H1 (cell line): Measurements from ENCODE around the gene KIAA1614. TPM values are rescaled to one million over a fixed set of nuclear protein-coding genes. Genes with fewer than 3 reads are reported as not detected.

Experiments used
- CTCF ChIA-PET: fragments of 300-600 bp; sonication (Branson Sonifier 250); formaldehyde crosslinking; loops from one replicate; lab custom pipeline; 2021; ENCODE audit not compliant: partially characterized antibody; lab: Charles Lee
- POLR2A ChIA-PET: fragments of 300-600 bp; sonication (Branson Sonifier 250); formaldehyde crosslinking; loops from one replicate; lab custom pipeline; 2021; ENCODE audit warnings: inconsistent platforms; ENCODE audit not compliant: partially characterized antibody; lab: Charles Lee
- DNase-seq, 2 experiments: peaks; one replicate each; pipeline versions ENCODE4 v3.0.0 to v3.0.0-alpha.2; 2010 to 2022; ENCODE audit warnings: low spot score in 2 of 2, low read depth in 1 of 2, mixed read lengths in 1 of 2
- FAIRE-seq: peaks from 2 replicates; lab custom pipeline; 2011; peaks lifted over from hg19 to GRCh38; lab: Jason Lieb, UNC
- H2AFZ ChIP-seq: 2 replicates; pipeline ENCODE4 v1.8.1; 2012; ENCODE audit warnings: low read length, inconsistent platforms
- H2AK5ac ChIP-seq: 2 replicates; pipeline ENCODE4 v1.6.1; 2013; ENCODE audit warnings: low read depth, low read length
- H2BK120ac ChIP-seq: replicated peaks from 2 replicates; pipeline ENCODE3; 2013; ENCODE audit warnings: low read depth, low read length, inconsistent platforms
- H2BK12ac ChIP-seq: 2 replicates; pipeline ENCODE4 v1.6.1; 2013; ENCODE audit warnings: low read depth, low read length
- H2BK15ac ChIP-seq: 2 replicates; pipeline ENCODE4 v1.6.1; 2013; ENCODE audit warnings: low read length
- H2BK20ac ChIP-seq: 2 replicates; pipeline ENCODE4 v1.6.1; 2013; ENCODE audit warnings: low read length
- H2BK5ac ChIP-seq: 2 replicates; pipeline ENCODE4 v1.6.1; 2013; ENCODE audit warnings: low read depth, low read length
- H3K14ac ChIP-seq: 2 replicates; pipeline ENCODE4 v1.6.1; 2013; ENCODE audit warnings: inconsistent platforms; ENCODE audit not compliant: insufficient read length
- H3K18ac ChIP-seq: 2 replicates; pipeline ENCODE4 v1.6.1; 2013; ENCODE audit warnings: low read length; ENCODE audit errors: extremely low read depth
- H3K23ac ChIP-seq: 2 replicates; pipeline ENCODE4 v1.6.1; 2013; ENCODE audit warnings: inconsistent platforms; ENCODE audit not compliant: insufficient read length
- H3K23me2 ChIP-seq: 2 replicates; pipeline ENCODE4 v1.6.1; 2013; ENCODE audit warnings: low read depth, low read length
- H3K27ac ChIP-seq: 2 replicates; pipeline ENCODE4 v1.6.1; 2011; ENCODE audit warnings: low read depth, low read length, inconsistent platforms
- H3K27me3 ChIP-seq, 4 experiments: replicated peaks in 1 of 4; 1 replicate in 1 of 4; 2 replicates in 3 of 4; pipeline versions ENCODE4 v1.6.1 to v1.8.1; 2011 to 2013; ENCODE audit warnings: low read length in 3 of 4, mild to moderate bottlenecking in 3 of 4, inconsistent platforms in 2 of 4, mixed read lengths in 2 of 4, moderate library complexity in 1 of 4; ENCODE audit not compliant: control insufficient read depth in 3 of 4, insufficient read depth in 3 of 4; ENCODE audit errors: extremely low read depth in 1 of 4
- H3K36me3 ChIP-seq, 4 experiments: 2 replicates each; pipeline versions ENCODE4 v1.6.1 to v1.8.1; 2011 to 2013; ENCODE audit warnings: mild to moderate bottlenecking in 4 of 4, low read length in 3 of 4, moderate library complexity in 2 of 4, control low read depth in 1 of 4, inconsistent platforms in 1 of 4; ENCODE audit not compliant: insufficient read depth in 4 of 4, control insufficient read depth in 2 of 4
- H3K4ac ChIP-seq: replicated peaks from 2 replicates; pipeline ENCODE3; 2013; ENCODE audit warnings: low read length, low read depth, mixed read lengths, inconsistent platforms; ENCODE audit not compliant: insufficient read length
- H3K4me1 ChIP-seq, 4 experiments: replicated peaks in 1 of 4; 1 replicate in 1 of 4; 2 replicates in 3 of 4; pipeline versions ENCODE4 v1.6.1 to v1.8.1; 2011 to 2013; ENCODE audit warnings: low read length in 3 of 4, inconsistent platforms in 2 of 4, mixed read lengths in 1 of 4; ENCODE audit not compliant: insufficient read depth in 4 of 4, control insufficient read depth in 3 of 4
- H3K4me2 ChIP-seq, 2 experiments: 2 replicates each; pipeline versions ENCODE4 v1.6.1 to v1.8.1; 2011 to 2013; ENCODE audit warnings: low read depth in 2 of 2, low read length in 2 of 2, control low read depth in 1 of 2, inconsistent platforms in 1 of 2, mild to moderate bottlenecking in 1 of 2; ENCODE audit not compliant: insufficient read depth in 1 of 2
- H3K4me3 ChIP-seq, 4 experiments: fragments of 200-600, 300-600 bp in 1 of 4; sonication (generic), shearing (Covaris generic), sonication (Bioruptor Twin) in 1 of 4; 2 replicates each; pipeline versions ENCODE4 v1.5.1 to v1.8.1; 2011 to 2016; ENCODE audit warnings: low read length in 4 of 4, low read depth in 3 of 4, control low read depth in 2 of 4, inconsistent platforms in 2 of 4, mild to moderate bottlenecking in 2 of 4, mixed read lengths in 1 of 4, moderate library complexity in 1 of 4; ENCODE audit not compliant: insufficient read depth in 2 of 4; ENCODE audit errors: extremely low read depth in 1 of 4
- H3K56ac ChIP-seq: replicated peaks from 2 replicates; pipeline ENCODE3; 2013; ENCODE audit warnings: low read depth, mild to moderate bottlenecking, mixed read lengths, low read length, inconsistent platforms; ENCODE audit not compliant: insufficient read length
- H3K79me1 ChIP-seq: 2 replicates; pipeline ENCODE4 v1.6.1; 2013; ENCODE audit warnings: low read depth, low read length, control low read depth
- H3K79me2 ChIP-seq, 2 experiments: 2 replicates each; pipeline versions ENCODE4 v1.6.1 to v1.8.1; 2012 to 2013; ENCODE audit warnings: low read length in 2 of 2, mild to moderate bottlenecking in 2 of 2, inconsistent platforms in 1 of 2; ENCODE audit not compliant: insufficient read depth in 2 of 2, control insufficient read depth in 1 of 2
- H3K9ac ChIP-seq, 4 experiments: replicated peaks in 1 of 4; 1 replicate in 1 of 4; 2 replicates in 3 of 4; pipeline versions ENCODE4 v1.6.1 to v1.8.1; 2011 to 2013; ENCODE audit warnings: low read depth in 3 of 4, low read length in 3 of 4, control low read depth in 2 of 4, mild to moderate bottlenecking in 2 of 4, moderate library complexity in 2 of 4, inconsistent platforms in 1 of 4; ENCODE audit errors: extremely low read depth in 1 of 4
- H3K9me3 ChIP-seq, 2 experiments: 2 replicates each; pipeline versions ENCODE4 v1.6.1 to v1.8.1; 2012 to 2013; ENCODE audit warnings: mild to moderate bottlenecking in 2 of 2, moderate library complexity in 2 of 2, control low read depth in 1 of 2, inconsistent platforms in 1 of 2, low read depth in 1 of 2, low read length in 1 of 2, mixed read lengths in 1 of 2; ENCODE audit not compliant: insufficient read depth in 2 of 2
- H4K20me1 ChIP-seq, 2 experiments: replicated peaks in 1 of 2; 2 replicates each; pipeline versions ENCODE3 to v1.8.1; 2011 to 2013; ENCODE audit warnings: inconsistent platforms in 2 of 2, low read length in 2 of 2, mild to moderate bottlenecking in 1 of 2; ENCODE audit not compliant: insufficient read depth in 2 of 2, control insufficient read depth in 1 of 2
- H4K5ac ChIP-seq: 2 replicates; pipeline ENCODE4 v1.6.1; 2013; ENCODE audit warnings: low read length, low read depth, mixed read lengths, inconsistent platforms; ENCODE audit not compliant: insufficient read length
- H4K8ac ChIP-seq: 2 replicates; pipeline ENCODE4 v1.8.0; 2013; ENCODE audit warnings: mild to moderate bottlenecking, moderate library complexity, low read length, inconsistent platforms; ENCODE audit not compliant: insufficient read depth; ENCODE audit errors: extremely low read depth
- H4K91ac ChIP-seq: replicated peaks from 2 replicates; pipeline ENCODE3; 2013; ENCODE audit warnings: low read length, mixed read lengths, inconsistent platforms; ENCODE audit not compliant: insufficient read length
- NANOG ChIP-seq: IDR thresholded peaks from 2 replicates; pipeline ENCODE4 v1.6.1; 2011; ENCODE audit warnings: low read length, low read depth, mild to moderate bottlenecking, inconsistent platforms; ENCODE audit not compliant: insufficient read depth, poor library complexity, severe bottlenecking
- WGBS, 2 experiments: shearing (Covaris generic) in 1 of 2; methylation state at CpG; one replicate each; pipeline versions ENCODE4 v1.1.6 to v1.1.7; 2013 to 2015; ENCODE audit warnings: low lambda C conversion rate in 2 of 2, mixed read lengths in 2 of 2, inconsistent platforms in 1 of 2, low coverage in 1 of 2, missing lambda C conversion rate in 1 of 2; ENCODE audit not compliant: insufficient replicate concordance in 2 of 2, insufficient coverage in 1 of 2, insufficient read length in 1 of 2; ENCODE audit errors: extremely low coverage in 1 of 2, missing lambda C conversion rate in 1 of 2; 5-methylcytosine and 5-hydroxymethylcytosine counted together
- polyA plus RNA-seq, 7 experiments: library from polyadenylated mRNA; depleted of rRNA in 3 of 7; stranded (reverse) in 5 of 7; unstranded in 2 of 7; fragments of >200 nt in 5 of 7; fragments of 200-250 nt in 2 of 7; gene quantifications; 1 replicate in 5 of 7; 2 replicates in 1 of 7; 4 replicates in 1 of 7; pipeline versions ENCODE4 v1.2.1 to v1.2.3, GENCODE V29; 2011 to 2013; ENCODE audit warnings: missing spikeins in 2 of 7, mixed read lengths in 2 of 7
- total RNA-seq: library from RNA; stranded (reverse); fragmentation: NEBNext Ultra II Directional; extraction: Animal tissue kit (Norgen Biotek cat#: 25700); gene quantifications from 2 replicates; pipeline ENCODE4 v1.2.1, GENCODE V29; 2021

Gene KIAA1614
- total and polyA plus RNA-seq, 2 of the 8 experiments (the other 6 are each of a cell fraction or from before 2014, with no cell fraction given), result 1.3 to 3.1 TPM

GRCh38 chr1:180982422-180982821, 69.7 kb downstream of the KIAA1614 start:
- Histone ChIP-seq H3K9ac (no peak overlapping the region), H2AFZ (no peak overlapping the region), H3K4me3 (no peak overlapping the region), H2BK20ac (no peak overlapping the region), H3K23me2 (peaks cover 2% of the 10 kb centered on the region; the same call in 1 of the 2 replicates), H3K36me3 (peaks cover 5 to 34% (median 20%) of the 10 kb centered on the region in 4 experiments), H3K27me3 (no peaks in the 10 kb centered on the region), H2AK5ac (no peak overlapping the region), H3K79me2 (no peaks in the 10 kb centered on the region), H3K18ac (no peak overlapping the region), H3K4me2 (no peak overlapping the region), H2BK120ac (no peak overlapping the region), H3K4me1 (peaks cover 0 to 8% (median 0%) of the 10 kb centered on the region in 4 experiments; a peak in 4 of 7 replicates), H3K4ac (no peak overlapping the region), H2BK5ac (no peak overlapping the region), H3K14ac (no peak overlapping the region), H2BK15ac (no peak overlapping the region), H4K91ac (no peak overlapping the region), H3K79me1 (no peaks in the 10 kb centered on the region; the same call in 1 of the 2 replicates), H4K20me1 (peaks cover 0 to 6% of the 10 kb centered on the region in 2 experiments), H3K9me3 (no peaks in the 10 kb centered on the region), H4K8ac (no peak overlapping the region), H3K56ac (no peak overlapping the region), H3K27ac (no peak overlapping the region), H2BK12ac (no peak overlapping the region), H3K23ac (no peak overlapping the region), H4K5ac (no peak overlapping the region)
- DNase-seq (no peak), FAIRE-seq (no peak)
- no peak for TF ChIP-seq NANOG
- CTCF ChIA-PET, result interaction anchor here (1.4 to 1.8 kb wide), 5 partner anchors 25 to 183 kb away, joined by 3 to 6 read pairs (median 3); no protein-coding TSS in a partner anchor
- 85% methylated on average over 1 of the region's 1 CpG; no CpG with 5 or more reads in 1 of the 2 experiments for WGBS, 2 experiments
- POLR2A ChIA-PET, result no interaction called here
